HG02943 (cell line): ENCODE measurements around the gene MAGEB17.
"Not testable (repeated sequence)": the region's sequence is repeated elsewhere in the genome, so short reads cannot be mapped to it uniquely, and the experiment has no call there.

Source experiments
- ATAC-seq: cut with Tn5 transposase; IDR thresholded peaks from one replicate; pipeline ENCODE4 v1.9.1; 2021; ENCODE audit warnings: mild to moderate bottlenecking, low read depth, moderate library complexity; ENCODE audit not compliant: unreplicated experiment

Gene MAGEB17

GRCh38 chrX:16167181-16167580 lies at the start of gene MAGEB17:
Gene MAGEB17 (plus strand): TSS chrX:16167481. CDS start chrX:16170383, 2,902 bp downstream.
- ATAC-seq, result no peak

GRCh38 chrX:16119353-16120220 lies 47.7 kb upstream of the MAGEB17 start:
- ATAC-seq, result peak; percentile 87

GRCh38 chrX:16120431-16120830 lies 46.9 kb upstream of the MAGEB17 start:
- ATAC-seq, result no peak

- ATAC-seq, result peak; percentile 58
Measured at GRCh38 chrX:16123222-16123786, 44.0 kb upstream of the MAGEB17 start, which contains the start of gene GRPR. Gene GRPR (plus strand): TSS chrX:16123565. CDS start chrX:16123954, 389 bp downstream.

GRCh38 chrX:16124201-16124600 lies 43.1 kb upstream of the MAGEB17 start:
- ATAC-seq, result no peak

GRCh38 chrX:16125520-16126149 lies 41.6 kb upstream of the MAGEB17 start:
- ATAC-seq, result no peak

- no peak for ATAC-seq
Measured at GRCh38 chrX:16130707-16131106, 36.6 kb upstream of the MAGEB17 start.

- no peak for ATAC-seq
Measured at GRCh38 chrX:16134936-16135335, 32.3 kb upstream of the MAGEB17 start.

GRCh38 chrX:16136080-16136479 lies 31.2 kb upstream of the MAGEB17 start:
- no peak for ATAC-seq

- ATAC-seq, result peak; percentile 83
Measured at GRCh38 chrX:16137416-16138107, 29.7 kb upstream of the MAGEB17 start.

- ATAC-seq, result peak; percentile 24
Measured at GRCh38 chrX:16138108-16138427, 29.2 kb upstream of the MAGEB17 start.

- ATAC-seq, result no peak
Measured at GRCh38 chrX:16140448-16140847, 26.8 kb upstream of the MAGEB17 start.

- no peak for ATAC-seq
Measured at GRCh38 chrX:16140983-16141382, 26.3 kb upstream of the MAGEB17 start.

- ATAC-seq, result no peak
Measured at GRCh38 chrX:16141422-16142245, 25.6 kb upstream of the MAGEB17 start.

GRCh38 chrX:16142246-16142558 lies 25.1 kb upstream of the MAGEB17 start:
- ATAC-seq, result no peak

- ATAC-seq, result no peak
Measured at GRCh38 chrX:16143968-16144367, 23.3 kb upstream of the MAGEB17 start.

- no peak for ATAC-seq
Measured at GRCh38 chrX:16144420-16144819, 22.9 kb upstream of the MAGEB17 start.

- ATAC-seq, result not testable (repeated sequence)
Measured at GRCh38 chrX:16145093-16145492, 22.2 kb upstream of the MAGEB17 start.

- no peak for ATAC-seq
Measured at GRCh38 chrX:16145656-16146055, 21.6 kb upstream of the MAGEB17 start.

- ATAC-seq, result no peak
Measured at GRCh38 chrX:16148896-16149295, 18.4 kb upstream of the MAGEB17 start.
